HEK293 (cell line): Measurements from ENCODE around the gene RER1.

ENCODE experiments used
- CTCF ChIA-PET: fragments of 350-600 bp; formaldehyde crosslinking; extraction: SDS; loops from one replicate; lab custom pipeline; 2021; ENCODE audit warnings: antibody characterized with exemption; lab: Yijun Ruan, JAX
- POLR2A ChIA-PET: fragments of 300-600 bp; formaldehyde crosslinking; extraction: SDS; loops from one replicate; lab custom pipeline; 2020; ENCODE audit warnings: antibody characterized with exemption, inconsistent platforms; lab: Yijun Ruan, JAX
- H3K27ac ChIP-seq: fragments of 200-500 bp; sonication (Bioruptor generic); 2 replicates; pipeline ENCODE4 v1.5.1; 2014; ENCODE audit warnings: low read depth, low read length, control low read depth, inconsistent platforms; ENCODE audit errors: extremely low read depth
- H3K36me3 ChIP-seq, 2 experiments: fragments of 200-500 bp in 1 of 2; sonication (Bioruptor generic) in 1 of 2; 1 replicate in 1 of 2; 2 replicates in 1 of 2; pipeline ENCODE4 v1.5.1; 2014 to 2017; ENCODE audit warnings: inconsistent platforms in 2 of 2, low read length in 2 of 2; ENCODE audit not compliant: control insufficient read depth in 2 of 2, insufficient read depth in 1 of 2
- H3K4me1 ChIP-seq: fragments of 200-500 bp; sonication (Bioruptor generic); 2 replicates; pipeline ENCODE4 v1.5.1; 2014; ENCODE audit warnings: mild to moderate bottlenecking, low read length, inconsistent platforms; ENCODE audit not compliant: control insufficient read depth, insufficient read depth
- H3K4me3 ChIP-seq: 2 replicates; pipeline ENCODE4 v1.5.1; 2011; ENCODE audit warnings: low read depth, mild to moderate bottlenecking, control low read depth, low read length, moderate library complexity
- H3K9me3 ChIP-seq: fragments of 200-500 bp; sonication (Bioruptor generic); 2 replicates; pipeline ENCODE4 v1.5.1; 2014; ENCODE audit warnings: low read depth, low read length, inconsistent platforms; ENCODE audit not compliant: control insufficient read depth, insufficient read depth
- EGR2 ChIP-seq: fragments of 450-650 bp; formaldehyde crosslinking; IDR thresholded peaks from 2 replicates; pipeline ENCODE4 v1.5.1; 2016; ENCODE audit warnings: low read depth, missing biosample characterization, missing genetic modification characterization
- GFI1B ChIP-seq: fragments of 450-650 bp; formaldehyde crosslinking; IDR thresholded peaks from 2 replicates; pipeline ENCODE4 v1.5.1; 2016; ENCODE audit warnings: missing biosample characterization, missing genetic modification characterization
- GLI2 ChIP-seq: fragments of 450-650 bp; formaldehyde crosslinking; IDR thresholded peaks from 2 replicates; pipeline ENCODE4; 2017; ENCODE audit warnings: missing biosample characterization, missing genetic modification characterization, low read depth, borderline replicate concordance
- GLIS1 ChIP-seq: fragments of 450-650 bp; formaldehyde crosslinking; IDR thresholded peaks from 2 replicates; pipeline ENCODE4 v1.5.1; 2016; ENCODE audit warnings: missing biosample characterization, missing genetic modification characterization
- KLF17 ChIP-seq: fragments of 450-650 bp; formaldehyde crosslinking; IDR thresholded peaks from 2 replicates; pipeline ENCODE4 v1.5.1; 2016; ENCODE audit warnings: missing biosample characterization, missing genetic modification characterization
- PRDM1 ChIP-seq: fragments of 450-650 bp; formaldehyde crosslinking; IDR thresholded peaks from 2 replicates; pipeline ENCODE4; 2016; ENCODE audit warnings: missing biosample characterization, missing genetic modification characterization
- SALL2 ChIP-seq: fragments of 450-650 bp; formaldehyde crosslinking; IDR thresholded peaks from 2 replicates; pipeline ENCODE4 v1.5.0; 2017; ENCODE audit warnings: missing biosample characterization, mild to moderate bottlenecking, missing genetic modification characterization, borderline replicate concordance
- SP2 ChIP-seq: fragments of 450-650 bp; formaldehyde crosslinking; IDR thresholded peaks from 2 replicates; pipeline ENCODE4 v1.5.1; 2016; ENCODE audit warnings: missing biosample characterization, missing genetic modification characterization
- ZBTB49 ChIP-seq: fragments of 450-650 bp; formaldehyde crosslinking; IDR thresholded peaks from 2 replicates; pipeline ENCODE4 v1.5.1; 2016; ENCODE audit warnings: missing biosample characterization, missing genetic modification characterization, low read depth
- ZNF223 ChIP-seq: fragments of 450-650 bp; formaldehyde crosslinking; IDR thresholded peaks from 2 replicates; pipeline ENCODE4 v1.5.1; 2016; ENCODE audit warnings: missing biosample characterization, missing genetic modification characterization
- ZNF280C ChIP-seq: fragments of 450-650 bp; formaldehyde crosslinking; IDR thresholded peaks from 2 replicates; pipeline ENCODE4 v1.5.1; 2016; ENCODE audit warnings: missing biosample characterization, missing genetic modification characterization
- ZNF280D ChIP-seq: fragments of 450-650 bp; formaldehyde crosslinking; IDR thresholded peaks from 2 replicates; pipeline ENCODE4 v1.5.1; 2016; ENCODE audit warnings: missing biosample characterization, missing genetic modification characterization
- ZNF391 ChIP-seq: fragments of 450-650 bp; formaldehyde crosslinking; IDR thresholded peaks from 2 replicates; pipeline ENCODE4 v1.5.1; 2016; ENCODE audit warnings: low read depth, missing biosample characterization, missing genetic modification characterization, borderline replicate concordance
- ZNF561 ChIP-seq: fragments of 450-650 bp; IDR thresholded peaks from 2 replicates; pipeline ENCODE4 v1.5.1; 2018; ENCODE audit warnings: missing biosample characterization, missing genetic modification characterization, borderline replicate concordance
- ZNF596 ChIP-seq: fragments of 450-650 bp; IDR thresholded peaks from 2 replicates; pipeline ENCODE4 v1.5.0; 2018; ENCODE audit warnings: missing biosample characterization, mild to moderate bottlenecking, missing genetic modification characterization, moderate library complexity
- ZNF600 ChIP-seq: fragments of 450-650 bp; formaldehyde crosslinking; IDR thresholded peaks from 2 replicates; pipeline ENCODE4 v1.5.1; 2016; ENCODE audit warnings: missing biosample characterization, missing genetic modification characterization
- ZNF777 ChIP-seq: fragments of 450-650 bp; formaldehyde crosslinking; IDR thresholded peaks from 2 replicates; pipeline ENCODE4 v1.5.1; 2017; ENCODE audit warnings: missing biosample characterization, missing genetic modification characterization, borderline replicate concordance
- TF ChIP-seq, protein P1 (sequence below): sonication (generic); formaldehyde crosslinking; IDR thresholded peaks from 2 replicates; pipeline ENCODE4 v1.8.1; 2022; ENCODE audit warnings: mild to moderate bottlenecking, moderate library complexity, missing genetic modification reagents
- TF ChIP-seq, protein P2 (sequence below): fragments of 450-650 bp; IDR thresholded peaks from 2 replicates; pipeline ENCODE4 v1.5.1; 2018; ENCODE audit warnings: missing biosample characterization, missing genetic modification characterization

RER1 gene

GRCh38 chr1:2447276-2448097 lies 55.8 kb downstream of the RER1 start (continued):
- TF ChIP-seq ZNF280D = no peak
- TF ChIP-seq SP2 (tag by site-specific recombination) = no peak
- peak; percentile 30; the same call in 1 of the 2 replicates for TF ChIP-seq ZNF600 (tag by site-specific recombination)
- no peak for TF ChIP-seq ZNF391 (tag by site-specific recombination)
- no peak for TF ChIP-seq GLI2 (tag by site-specific recombination)
- TF ChIP-seq, all 188 proteins: peak for 4

DNA sequence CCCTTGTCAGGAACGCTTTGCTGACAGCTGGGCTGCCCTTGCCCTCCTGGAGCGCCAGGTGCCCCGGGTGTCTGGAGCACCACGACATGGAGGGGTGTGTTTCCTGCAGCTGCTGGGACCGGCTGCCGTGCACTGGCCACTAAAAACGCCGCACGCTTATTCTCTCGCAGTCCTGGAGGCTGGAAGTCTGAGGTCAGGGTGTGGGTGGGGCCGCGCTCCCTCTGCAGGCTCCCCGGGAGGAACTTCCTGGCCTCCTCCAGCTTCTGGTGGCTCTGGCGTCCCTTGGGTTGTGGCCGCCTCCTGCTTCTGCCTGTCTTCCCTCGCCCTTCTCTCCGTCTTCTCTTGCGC lies 56.4 kb downstream of the RER1 start:
- H3K4me3 ChIP-seq = no peak overlapping the region
- H3K9me3 ChIP-seq = no peaks in the 10 kb centered on the region
- ChIA-PET CTCF (no interaction called here), POLR2A (no interaction called here)
- no peaks in the 10 kb centered on the region for H3K4me1 ChIP-seq
- TF ChIP-seq EGR2 (0 out of 2 replicates have a peak, but pooled peaks have one; percentile 6), ZNF596 (no peak), ZNF777 (tag by site-specific recombination) (no peak), ZNF280C (tag by site-specific recombination) (no peak), SALL2 (tag by site-specific recombination) (no peak)
- no peak overlapping the region for H3K27ac ChIP-seq
- no peaks in the 10 kb centered on the region for H3K36me3 ChIP-seq

DNA sequence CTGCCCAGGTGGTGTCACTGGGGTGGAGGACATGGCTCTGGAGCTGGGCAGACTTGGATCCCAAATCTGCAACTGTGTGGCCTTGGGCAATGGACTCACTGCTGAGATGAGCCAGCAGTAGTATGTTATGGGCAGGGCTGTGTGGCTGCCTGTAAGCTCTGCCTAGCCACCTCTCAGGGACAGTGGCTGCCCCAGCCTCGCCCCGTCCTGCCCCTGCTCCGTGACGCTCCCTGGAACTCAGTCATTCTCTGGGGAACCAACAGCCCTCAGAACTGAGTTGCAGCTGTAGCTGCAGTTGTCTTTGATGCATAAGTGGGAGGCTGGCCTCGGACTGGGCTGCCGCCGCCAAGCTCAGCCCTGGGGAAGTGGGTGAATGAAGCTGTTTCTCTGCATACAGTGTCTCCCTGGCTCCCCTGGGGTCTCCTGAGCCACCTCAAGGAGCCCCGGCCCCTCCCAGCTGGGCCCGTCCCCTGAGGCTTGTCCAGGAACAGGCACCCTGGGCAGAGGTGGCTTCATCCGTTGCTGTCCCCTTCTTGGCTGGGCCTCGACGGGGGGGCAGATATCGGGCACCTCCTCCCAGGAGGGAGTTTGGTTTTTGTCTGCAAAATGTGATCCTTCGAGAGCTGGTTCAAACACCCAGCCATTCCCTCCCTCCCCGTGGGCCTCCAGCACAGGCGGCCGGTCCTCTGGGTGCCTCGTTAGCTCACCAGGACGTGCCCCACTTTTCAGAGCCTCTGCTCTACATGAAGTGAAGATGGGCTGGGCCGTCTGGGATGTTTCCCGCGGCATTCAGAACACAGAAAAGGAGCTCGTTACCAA lies 58.2 kb downstream of the RER1 start:
- Histone ChIP-seq H3K9me3 (no peaks in the 10 kb centered on the region), H3K4me3 (no peak overlapping the region), H3K4me1 (no peaks in the 10 kb centered on the region), H3K36me3 (no peaks in the 10 kb centered on the region), H3K27ac (no peak overlapping the region)
- ChIA-PET POLR2A (interaction anchor here (1.2 kb wide), 1 partner anchor 77 kb away, joined by 3 read pairs; the partner anchor contains the start of gene PANK4), CTCF (no interaction called here)
- TF ChIP-seq, protein P1, sequence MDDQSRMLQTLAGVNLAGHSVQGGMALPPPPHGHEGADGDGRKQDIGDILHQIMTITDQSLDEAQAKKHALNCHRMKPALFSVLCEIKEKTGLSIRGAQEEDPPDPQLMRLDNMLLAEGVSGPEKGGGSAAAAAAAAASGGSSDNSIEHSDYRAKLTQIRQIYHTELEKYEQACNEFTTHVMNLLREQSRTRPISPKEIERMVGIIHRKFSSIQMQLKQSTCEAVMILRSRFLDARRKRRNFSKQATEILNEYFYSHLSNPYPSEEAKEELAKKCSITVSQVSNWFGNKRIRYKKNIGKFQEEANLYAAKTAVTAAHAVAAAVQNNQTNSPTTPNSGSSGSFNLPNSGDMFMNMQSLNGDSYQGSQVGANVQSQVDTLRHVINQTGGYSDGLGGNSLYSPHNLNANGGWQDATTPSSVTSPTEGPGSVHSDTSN (CRISPR knock-in tag) = no peak
- TF ChIP-seq GLIS1 (tag by site-specific recombination) = peak; percentile 13; the same call in 1 of the 2 replicates
- no peak for TF ChIP-seq KLF17 (tag by site-specific recombination)
- no peak for TF ChIP-seq ZNF561 (tag by site-specific recombination)
- TF ChIP-seq GFI1B = no peak
- TF ChIP-seq, protein P2, sequence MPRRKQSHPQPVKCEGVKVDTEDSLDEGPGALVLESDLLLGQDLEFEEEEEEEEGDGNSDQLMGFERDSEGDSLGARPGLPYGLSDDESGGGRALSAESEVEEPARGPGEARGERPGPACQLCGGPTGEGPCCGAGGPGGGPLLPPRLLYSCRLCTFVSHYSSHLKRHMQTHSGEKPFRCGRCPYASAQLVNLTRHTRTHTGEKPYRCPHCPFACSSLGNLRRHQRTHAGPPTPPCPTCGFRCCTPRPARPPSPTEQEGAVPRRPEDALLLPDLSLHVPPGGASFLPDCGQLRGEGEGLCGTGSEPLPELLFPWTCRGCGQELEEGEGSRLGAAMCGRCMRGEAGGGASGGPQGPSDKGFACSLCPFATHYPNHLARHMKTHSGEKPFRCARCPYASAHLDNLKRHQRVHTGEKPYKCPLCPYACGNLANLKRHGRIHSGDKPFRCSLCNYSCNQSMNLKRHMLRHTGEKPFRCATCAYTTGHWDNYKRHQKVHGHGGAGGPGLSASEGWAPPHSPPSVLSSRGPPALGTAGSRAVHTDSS (tag by site-specific recombination) = no peak
- TF ChIP-seq PRDM1 (tag by site-specific recombination) = no peak
- TF ChIP-seq ZNF223 (tag by site-specific recombination) = no peak
- TF ChIP-seq ZBTB49 (tag by site-specific recombination) = no peak
- TF ChIP-seq ZNF600 (tag by site-specific recombination) = peak; percentile 64; the same call in 1 of the 2 replicates
